HG03342 (cell line): ENCODE data around the gene TRIM21.
"Not testable (repeated sequence)": the region's sequence is repeated elsewhere in the genome, so short reads cannot be mapped to it uniquely, and the experiment has no call there.

Source experiments
- ATAC-seq: cut with Tn5 transposase; IDR thresholded peaks from one replicate; pipeline ENCODE4 v1.9.1; 2021; ENCODE audit warnings: mild to moderate bottlenecking, moderate library complexity; ENCODE audit not compliant: unreplicated experiment

The TRIM21 gene

GRCh38 chr11:4393209-4393857, at the start of gene TRIM21:
TRIM21 (minus strand) TSS chr11:4393702; CDS start chr11:4390409, 3,293 bp downstream.
- ATAC-seq, result peak; percentile 100

DNA sequence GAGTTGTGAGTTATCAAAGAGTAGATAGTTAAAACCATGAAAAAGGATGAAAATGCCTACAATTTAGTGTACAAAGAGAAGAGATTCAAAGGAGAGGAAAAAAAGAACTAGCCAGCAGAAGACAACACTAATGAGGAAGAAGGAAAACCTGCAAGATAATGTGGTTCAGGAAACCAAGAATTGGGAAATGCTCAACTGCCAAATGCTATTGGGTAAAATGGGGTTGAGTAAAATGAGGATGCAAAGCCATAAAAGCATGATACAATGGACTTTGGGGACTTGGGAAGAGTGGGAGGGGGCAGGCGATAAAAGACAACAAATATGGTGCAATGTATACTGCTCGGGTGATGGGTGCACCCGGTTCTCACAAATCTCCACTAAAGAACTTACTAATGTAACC, 48.0 kb upstream of the TRIM21 start:
- ATAC-seq, result no peak

DNA sequence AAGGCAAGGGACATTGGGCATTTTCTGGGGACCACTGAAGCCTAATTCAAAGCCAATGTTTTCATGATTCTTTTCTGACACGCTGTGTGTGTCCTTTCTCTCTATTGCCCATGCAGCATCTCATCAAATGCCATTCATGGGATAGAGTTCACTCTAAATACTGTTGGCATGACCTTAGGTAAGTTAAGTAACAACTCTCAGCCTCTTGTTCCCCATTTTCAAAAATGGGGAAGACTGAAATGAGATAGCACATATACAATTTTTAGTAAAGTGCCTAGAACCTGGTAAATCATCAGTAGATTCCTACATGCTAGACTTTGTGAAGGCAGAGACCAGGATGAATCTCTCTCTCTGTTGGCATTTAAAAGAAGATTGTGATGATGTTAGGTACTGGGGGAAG, 42.9 kb upstream of the TRIM21 start:
- ATAC-seq, result no peak

DNA sequence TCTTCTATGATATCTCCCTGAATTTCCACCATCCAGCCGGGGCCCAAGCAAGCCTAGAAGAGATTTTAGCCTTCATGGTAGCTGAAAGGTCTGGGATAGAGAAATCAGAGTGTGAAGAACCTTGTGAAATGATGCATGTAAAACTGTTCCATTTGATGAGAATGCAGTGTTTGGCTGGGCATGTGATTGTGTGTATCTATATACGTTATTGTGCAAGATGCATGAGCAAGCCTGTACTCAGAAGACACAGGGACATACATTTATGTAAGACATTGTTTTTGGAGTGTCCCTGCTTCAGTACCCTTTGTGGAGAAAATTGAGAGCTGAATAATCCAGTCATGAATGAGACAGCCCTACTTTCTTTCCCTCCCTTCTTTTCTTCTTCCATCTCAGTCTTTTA, 40.4 kb upstream of the TRIM21 start:
- no peak for ATAC-seq

- no peak for ATAC-seq
These were observed 36.5 kb upstream of the TRIM21 start for GRCh38 chr11:4430051-4430450.

DNA sequence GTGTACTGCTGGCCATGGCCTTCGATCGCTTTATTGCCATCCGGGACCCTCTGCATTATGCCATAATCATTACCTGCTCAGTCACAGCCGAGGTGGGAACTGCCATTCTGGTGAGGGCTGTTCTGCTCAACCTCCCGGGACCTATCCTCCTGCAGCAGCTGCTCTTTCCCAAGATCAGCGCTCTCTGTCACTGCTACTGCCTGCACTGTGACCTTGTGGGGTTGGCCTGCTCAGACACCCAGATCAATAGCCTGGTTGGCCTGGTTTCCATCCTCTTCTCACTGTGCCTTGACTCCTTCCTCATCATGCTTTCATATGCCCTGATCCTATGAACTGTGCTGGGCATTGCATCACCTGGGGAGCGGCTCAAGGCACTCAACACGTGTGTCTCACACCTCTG, 24.9 kb upstream of the TRIM21 start:
- no peak for ATAC-seq

- no peak for ATAC-seq
These were observed 23.3 kb upstream of the TRIM21 start for GRCh38 chr11:4416816-4417215.

GRCh38 chr11:4416306-4416705, 22.8 kb upstream of the TRIM21 start:
- no peak for ATAC-seq

DNA sequence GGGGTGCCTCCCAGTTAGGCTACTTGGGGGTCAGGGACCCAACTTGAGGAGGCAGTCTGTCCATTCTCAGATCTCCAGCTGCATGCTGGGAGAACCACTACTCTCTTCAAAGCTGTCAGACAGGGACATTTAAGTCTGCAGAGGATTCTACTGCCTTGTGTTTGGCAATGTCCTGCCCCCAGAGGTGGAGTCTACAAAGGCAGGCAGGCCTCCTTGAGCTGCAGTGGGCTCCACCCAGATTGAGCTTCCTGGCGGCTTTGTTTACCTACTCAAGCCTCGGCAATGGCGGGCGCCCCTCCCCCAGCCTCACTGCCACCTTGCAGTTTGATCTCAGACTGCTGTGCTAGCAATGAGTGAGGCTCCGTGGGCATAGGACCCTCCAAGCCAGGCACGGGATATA, 12.7 kb upstream of the TRIM21 start:
- not testable (repeated sequence) for ATAC-seq

DNA sequence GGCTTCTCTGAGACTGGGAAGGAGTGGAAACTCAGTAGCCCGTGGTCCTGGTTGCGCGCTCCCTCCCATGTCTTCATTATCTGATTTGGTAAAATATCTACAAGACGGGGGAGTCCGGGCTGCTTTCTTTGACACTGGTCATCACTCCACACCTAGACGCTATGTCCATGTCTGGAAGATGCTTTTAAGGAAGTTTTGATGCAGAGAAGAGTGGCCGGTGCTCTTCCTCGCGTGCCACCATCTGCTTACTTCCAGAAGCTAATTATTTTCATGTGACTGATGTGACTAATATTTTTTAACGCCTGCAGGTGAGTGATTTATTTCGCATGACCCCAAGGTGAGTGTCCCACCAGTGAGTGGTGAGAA, 339 bp upstream of the TRIM21 start:
- ATAC-seq, result peak; percentile 24

DNA sequence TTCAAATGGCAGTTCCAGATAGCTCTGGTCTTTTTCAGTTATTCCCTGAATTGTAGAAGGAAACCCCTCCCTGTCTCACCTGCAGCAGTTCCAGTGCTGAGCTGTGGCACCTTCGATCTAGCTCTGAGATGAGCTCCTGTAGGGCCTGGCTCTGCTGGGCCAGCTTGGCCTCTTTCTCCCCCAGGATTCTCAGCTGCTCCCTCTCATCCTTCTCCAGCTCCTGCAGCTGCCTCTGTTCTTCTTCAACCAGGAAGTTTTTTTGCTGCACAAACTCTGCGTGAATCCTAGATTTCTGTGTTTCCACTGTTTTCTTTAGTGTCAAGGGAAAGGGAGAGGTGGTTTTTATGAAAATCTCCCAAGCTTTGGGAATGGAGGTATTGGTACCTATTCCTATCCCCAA, 5.3 kb downstream of the TRIM21 start:
- ATAC-seq, result no peak

DNA sequence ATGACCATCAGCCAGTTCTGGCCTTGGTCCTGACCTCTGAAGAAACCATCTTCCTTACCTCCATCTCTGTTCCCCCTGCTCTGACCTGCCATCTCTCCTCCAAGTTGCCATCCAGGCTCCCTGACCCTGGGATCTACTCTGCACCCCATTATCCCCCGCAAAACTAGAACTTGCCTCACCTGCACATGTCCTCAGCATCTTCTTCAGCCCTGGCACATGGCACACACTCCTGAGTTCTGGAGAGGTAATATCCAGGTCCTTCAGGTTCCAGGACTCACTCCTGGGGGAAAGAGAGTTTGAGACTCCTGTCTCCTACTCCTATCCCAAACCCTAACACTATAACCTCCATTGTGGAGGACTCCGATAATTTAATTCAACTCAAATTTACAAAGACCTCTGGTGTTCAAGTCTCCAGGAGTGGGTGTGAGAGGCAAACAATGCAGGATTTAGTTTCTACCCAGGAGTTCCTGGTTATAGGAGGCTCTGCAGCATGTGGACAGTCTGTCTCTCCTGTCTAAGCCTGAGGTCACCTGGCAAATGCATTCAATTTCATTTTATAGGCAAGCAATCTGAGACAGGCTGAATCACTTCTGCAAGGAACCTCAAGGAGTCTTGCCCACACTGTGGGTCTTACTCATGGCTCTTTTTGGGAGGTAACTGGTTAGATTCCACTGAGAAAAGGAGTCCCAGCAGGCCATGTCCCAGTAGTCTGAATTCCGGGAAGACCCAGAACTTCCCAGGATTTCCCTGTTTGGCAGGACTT, 7.3 kb downstream of the TRIM21 start:
- ATAC-seq, result no peak

DNA sequence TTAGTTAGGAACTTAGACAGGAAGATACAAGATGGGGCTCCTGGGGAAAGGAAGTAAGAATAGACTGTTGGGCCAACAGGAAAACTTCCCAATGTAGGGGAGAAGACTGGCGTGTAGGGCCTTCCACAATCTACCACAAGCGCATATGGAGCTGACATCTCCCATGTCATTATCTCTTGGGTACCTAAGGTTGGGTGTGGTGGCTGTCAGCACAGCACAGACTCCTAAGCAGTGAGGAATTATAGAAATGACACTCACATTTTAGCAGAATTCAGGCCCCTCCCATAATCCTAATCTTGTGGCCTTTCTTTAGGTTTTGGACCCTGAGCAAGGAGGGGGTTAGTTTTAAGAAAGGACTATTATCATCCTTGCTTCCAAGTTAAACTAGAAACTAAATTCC, 11.6 kb downstream of the TRIM21 start:
- ATAC-seq, result no peak

GRCh38 chr11:4375431-4376140, 17.9 kb downstream of the TRIM21 start:
- no peak for ATAC-seq

GRCh38 chr11:4370166-4370565, 23.3 kb downstream of the TRIM21 start:
- no peak for ATAC-seq

- no peak for ATAC-seq
These were observed 25.2 kb downstream of the TRIM21 start, which contains the start of gene OR52B4 for GRCh38 chr11:4368286-4368685. OR52B4 (minus strand) TSS chr11:4368386; CDS start chr11:4368295, 91 bp downstream.

- not testable (repeated sequence) for ATAC-seq
These were observed 45.4 kb downstream of the TRIM21 start for GRCh38 chr11:4348142-4348541.

- not testable (repeated sequence) for ATAC-seq
These were observed 48.1 kb downstream of the TRIM21 start for GRCh38 chr11:4345366-4345765.
